Stimulated activated CD8-positive, alpha-beta memory T cell treated with anti-CD3 and anti-CD28 coated beads, Interleukin-2, amount 100 ng/mL, for 48 hours (primary cell): ENCODE measurements around the gene FLNC.

Experiments used
- DNase-seq, 2 donors: peaks; one replicate each; pipeline ENCODE4 v3.0.0-alpha.2; 2020; ENCODE audit warnings: low read depth in 2 of 2

FLNC gene

GRCh38 chr7:128831994-128832879 is 2.0 kb downstream of the FLNC start:
- DNase-seq: no peak

GRCh38 chr7:128832880-128833147 is 2.6 kb downstream of the FLNC start:
- no peak for DNase-seq

- DNase-seq: no peak
Observed at GRCh38 chr7:128833148-128833945, 3.1 kb downstream of the FLNC start.

- DNase-seq: no peak
Observed at GRCh38 chr7:128833946-128834325, 3.7 kb downstream of the FLNC start.

GRCh38 chr7:128835231-128835751 is 5.1 kb downstream of the FLNC start:
- no peak for DNase-seq

GRCh38 chr7:128835790-128836641 is 5.8 kb downstream of the FLNC start:
- no peak for DNase-seq

GRCh38 chr7:128836729-128837348 is 6.6 kb downstream of the FLNC start:
- DNase-seq: no peak

- DNase-seq: no peak
Observed at GRCh38 chr7:128837521-128837921, 7.3 kb downstream of the FLNC start.

- no peak for DNase-seq
Observed at GRCh38 chr7:128838109-128838779, 8.0 kb downstream of the FLNC start.

GRCh38 chr7:128838981-128839731 is 8.9 kb downstream of the FLNC start:
- DNase-seq: no peak

- no peak for DNase-seq
Observed at GRCh38 chr7:128839751-128840177, 9.6 kb downstream of the FLNC start.

GRCh38 chr7:128840326-128841170 is 10.3 kb downstream of the FLNC start:
- DNase-seq: no peak

GRCh38 chr7:128841171-128841690 is 11.0 kb downstream of the FLNC start:
- DNase-seq: no peak

GRCh38 chr7:128841921-128842673 is 11.9 kb downstream of the FLNC start:
- DNase-seq: peak; percentile 41 to 57

GRCh38 chr7:128842674-128843641 is 12.8 kb downstream of the FLNC start:
- DNase-seq: no peak

- no peak for DNase-seq
Observed at GRCh38 chr7:128843938-128844621, 13.9 kb downstream of the FLNC start.
